HG02763 (cell line): Measurements from ENCODE around the gene HBE1.

Experiments
- ATAC-seq: cut with Tn5 transposase; IDR thresholded peaks from one replicate; pipeline ENCODE4 v1.9.1; 2021; ENCODE audit warnings: mild to moderate bottlenecking, moderate library complexity; ENCODE audit not compliant: unreplicated experiment

HBE1 gene

DNA sequence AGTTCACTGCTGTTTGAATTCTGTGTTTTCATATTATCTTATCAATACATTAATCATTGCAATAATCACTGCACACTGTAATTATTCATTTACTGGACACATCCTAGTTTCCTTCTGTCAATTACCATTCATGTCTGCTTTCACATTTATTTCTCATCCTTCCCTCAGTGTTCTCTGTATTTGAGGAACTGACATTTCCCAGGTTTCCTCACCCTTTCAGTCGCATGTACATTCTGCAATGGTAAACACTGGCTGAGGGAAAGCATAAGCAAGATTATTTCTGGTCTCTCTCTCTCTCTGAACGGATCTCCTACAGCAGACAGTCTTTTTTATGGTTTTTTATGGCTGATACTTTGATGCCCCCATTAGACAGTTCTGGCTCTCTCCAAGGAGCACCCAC lies 31.3 kb downstream of the HBE1 start:
- ATAC-seq = no peak

DNA sequence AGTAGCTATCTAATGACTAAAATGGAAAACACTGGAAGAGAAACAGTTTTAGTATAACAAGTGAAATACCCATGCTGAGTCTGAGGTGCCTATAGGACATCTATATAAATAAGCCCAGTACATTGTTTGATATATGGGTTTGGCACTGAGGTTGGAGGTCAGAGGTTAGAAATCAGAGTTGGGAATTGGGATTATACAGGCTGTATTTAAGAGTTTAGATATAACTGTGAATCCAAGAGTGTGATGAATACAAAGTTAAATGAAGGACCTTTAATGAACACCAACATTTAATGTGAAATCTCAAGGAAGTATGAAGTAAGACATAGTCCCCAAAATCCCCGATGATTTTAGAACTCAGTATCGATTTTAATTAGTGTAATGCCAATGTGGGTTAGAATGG lies 32.3 kb downstream of the HBE1 start:
- ATAC-seq = no peak

DNA sequence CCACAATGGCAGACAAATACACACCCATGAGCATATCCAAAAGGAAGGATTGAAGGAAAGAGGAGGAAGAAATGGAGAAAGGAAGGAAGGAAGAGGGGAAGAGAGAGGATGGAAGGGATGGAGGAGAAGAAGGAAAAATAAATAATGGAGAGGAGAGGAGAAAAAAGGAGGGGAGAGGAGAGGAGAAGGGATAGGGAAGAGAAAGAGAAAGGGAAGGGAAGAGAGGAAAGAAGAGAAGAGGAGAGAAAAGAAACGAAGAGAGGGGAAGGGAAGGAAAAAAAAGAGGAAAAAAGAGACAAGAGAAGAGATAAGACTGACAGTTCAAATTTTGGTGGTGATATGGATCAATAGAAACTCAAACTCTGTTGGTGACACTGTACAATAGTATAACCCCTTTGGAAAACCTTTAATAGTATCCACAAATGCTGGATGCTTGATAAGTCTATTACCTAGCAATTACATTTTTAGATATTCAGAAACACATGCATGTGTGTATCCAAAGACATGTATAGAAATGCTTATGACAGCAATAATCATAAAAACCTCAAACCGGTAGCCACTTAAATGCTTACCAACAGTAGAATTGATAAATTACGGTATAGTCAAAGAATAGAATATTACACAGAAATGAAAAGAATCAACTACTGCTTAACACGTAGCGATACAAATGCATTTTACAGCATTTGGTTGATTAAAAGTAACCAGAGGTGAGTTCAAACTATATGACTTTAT lies 34.2 kb downstream of the HBE1 start:
- no peak for ATAC-seq

DNA sequence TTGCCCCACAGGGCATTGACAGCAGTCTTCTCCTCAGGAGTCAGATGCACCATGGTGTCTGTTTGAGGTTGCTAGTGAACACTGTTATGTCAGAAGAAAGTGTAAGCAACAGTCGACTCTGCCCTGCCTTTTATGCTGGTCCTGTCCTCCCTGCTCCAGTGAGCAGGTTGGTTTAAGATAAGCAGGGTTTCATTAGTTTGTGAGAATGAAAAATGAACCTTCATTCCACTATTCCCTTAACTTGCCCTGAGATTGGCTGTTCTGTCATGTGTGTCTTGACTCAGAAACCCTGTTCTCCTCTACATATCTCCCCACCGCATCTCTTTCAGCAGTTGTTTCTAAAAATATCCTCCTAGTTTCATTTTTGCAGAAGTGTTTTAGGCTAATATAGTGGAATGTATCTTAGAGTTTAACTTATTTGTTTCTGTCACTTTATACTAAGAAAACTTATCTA lies 35.3 kb downstream of the HBE1 start, which contains the start of gene HBD:
HBD (minus strand) TSS at position 103 of the 454 bp plus-strand sequence; CDS start at position 53, 50 bp downstream.
- ATAC-seq = peak; percentile 72

DNA sequence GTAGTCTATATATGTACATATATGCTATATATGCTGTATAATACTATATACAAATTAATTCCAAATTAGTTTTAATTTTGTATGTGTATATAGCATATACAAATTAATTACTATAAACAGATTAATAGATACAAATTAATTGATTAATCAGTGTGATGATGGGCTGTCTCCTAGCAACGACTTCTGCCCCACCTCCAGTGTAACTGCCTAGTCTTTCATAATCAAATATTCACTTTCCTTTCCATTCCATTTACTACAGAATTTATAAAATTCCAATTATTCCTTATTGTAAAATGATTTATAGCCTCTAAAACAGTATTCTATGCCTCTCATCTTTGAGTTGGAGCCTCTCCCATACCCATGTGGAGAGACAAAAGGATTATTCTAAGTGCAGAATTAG lies 36.4 kb downstream of the HBE1 start:
- ATAC-seq = no peak

DNA sequence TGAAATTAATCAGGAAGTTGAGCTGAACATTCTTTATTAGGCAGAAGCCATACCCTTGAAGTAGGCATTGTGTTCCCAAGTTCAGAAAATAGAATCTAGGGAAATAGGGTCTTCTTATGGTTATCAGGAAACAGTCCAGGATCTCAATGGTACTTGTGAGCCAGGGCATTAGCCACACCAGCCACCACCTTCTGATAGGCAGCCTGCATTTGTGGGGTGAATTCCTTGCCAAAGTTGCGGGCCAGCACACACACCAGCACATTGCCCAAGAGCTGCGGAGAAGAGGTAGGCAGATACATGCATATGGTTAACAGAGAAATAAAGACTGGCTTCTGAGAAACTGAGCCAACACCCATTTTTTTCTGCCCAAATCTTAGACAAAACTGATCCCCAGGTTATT lies 36.9 kb downstream of the HBE1 start:
- no peak for ATAC-seq

DNA sequence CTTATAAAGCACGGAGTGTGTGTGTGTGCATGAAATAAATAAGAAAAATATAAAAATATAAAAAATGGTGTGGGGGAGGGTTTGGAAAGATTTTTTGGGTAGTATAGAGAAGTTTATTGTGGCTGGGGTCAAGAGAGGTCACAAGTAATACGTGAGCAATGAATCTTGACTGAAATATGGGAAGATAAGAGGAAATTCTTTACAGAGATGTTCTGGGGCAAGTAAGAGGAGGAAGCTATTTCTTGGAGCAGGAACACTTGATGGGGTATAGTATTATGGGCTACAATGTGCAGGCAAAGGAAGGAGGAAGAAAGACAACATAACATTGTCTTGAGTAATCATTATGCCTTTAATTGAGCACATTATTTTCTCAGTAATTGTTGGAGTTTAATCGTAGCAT lies 37.6 kb downstream of the HBE1 start:
- ATAC-seq = no peak

DNA sequence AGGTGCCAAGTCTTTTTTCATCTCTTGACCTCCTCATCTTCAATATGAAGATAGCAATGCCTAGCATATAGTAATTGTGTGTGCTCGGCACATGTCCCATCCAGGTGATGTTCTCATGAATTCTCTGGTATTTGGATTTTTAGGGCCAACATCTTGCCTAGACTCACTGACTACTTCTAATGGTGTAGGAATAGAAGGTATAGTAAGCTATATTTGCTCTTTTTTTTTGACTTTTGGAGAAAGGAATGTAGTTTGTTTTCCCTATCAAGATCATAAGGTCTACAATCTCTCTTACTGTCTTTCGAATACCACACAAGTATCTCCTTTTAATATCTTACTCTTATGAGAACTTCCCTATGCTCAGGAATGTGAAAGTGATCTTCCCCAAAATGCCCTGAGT lies 38.6 kb downstream of the HBE1 start:
- no peak for ATAC-seq

DNA sequence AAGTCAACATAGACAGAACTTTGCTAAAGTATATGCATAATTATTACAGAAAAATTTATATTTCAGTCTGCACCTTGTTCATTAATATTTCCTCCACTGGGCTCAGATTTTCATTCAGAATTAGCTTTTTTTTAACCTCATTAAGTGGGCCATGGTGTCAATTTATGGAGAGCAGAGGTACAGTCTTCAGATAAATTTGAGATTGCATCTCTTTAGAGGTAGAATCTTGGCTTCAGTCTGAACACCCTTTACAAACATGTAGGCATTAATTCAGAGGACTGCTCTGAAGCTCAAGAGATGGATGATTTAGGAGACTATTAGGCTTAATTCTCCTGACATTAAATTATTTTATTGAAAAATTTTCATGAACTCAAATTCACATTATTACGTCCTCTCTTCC lies 39.5 kb downstream of the HBE1 start:
- no peak for ATAC-seq

DNA sequence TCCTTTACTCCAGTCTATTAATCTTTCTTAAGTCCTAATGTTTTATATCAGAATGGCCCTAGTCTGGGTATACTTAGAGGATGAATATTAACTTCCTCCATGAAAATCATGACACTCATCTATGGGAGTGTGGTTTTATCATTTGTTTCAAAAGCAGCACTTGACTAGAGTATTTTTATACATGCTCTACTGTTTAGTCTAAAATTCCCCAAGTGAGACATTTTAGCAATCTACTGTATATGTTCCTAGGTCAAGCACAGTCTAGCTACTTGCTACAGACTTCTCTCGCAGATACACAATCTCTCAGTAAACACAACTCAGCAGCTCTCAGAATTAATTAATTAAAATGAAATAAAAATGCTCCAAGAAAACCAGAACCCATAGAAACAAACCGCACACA lies 39.9 kb downstream of the HBE1 start:
- ATAC-seq = no peak

DNA sequence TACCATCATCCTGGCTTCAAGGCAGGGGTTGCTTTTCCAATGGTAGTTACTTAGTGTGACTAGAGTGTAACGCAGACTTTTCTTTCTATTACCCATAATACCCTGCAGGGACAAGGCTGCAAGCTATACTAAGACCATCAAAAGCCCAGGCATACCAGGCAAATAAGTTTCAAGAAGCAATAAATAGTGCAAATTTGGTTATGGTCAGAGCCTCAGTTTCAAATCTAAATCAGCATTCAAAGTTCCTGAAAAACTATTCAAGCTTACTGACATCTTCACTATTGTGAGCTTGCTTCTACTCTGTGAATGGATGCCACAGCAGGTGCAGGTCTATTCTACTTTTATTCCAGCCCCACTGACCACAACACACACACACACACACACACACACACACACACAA lies 40.4 kb downstream of the HBE1 start:
- no peak for ATAC-seq

DNA sequence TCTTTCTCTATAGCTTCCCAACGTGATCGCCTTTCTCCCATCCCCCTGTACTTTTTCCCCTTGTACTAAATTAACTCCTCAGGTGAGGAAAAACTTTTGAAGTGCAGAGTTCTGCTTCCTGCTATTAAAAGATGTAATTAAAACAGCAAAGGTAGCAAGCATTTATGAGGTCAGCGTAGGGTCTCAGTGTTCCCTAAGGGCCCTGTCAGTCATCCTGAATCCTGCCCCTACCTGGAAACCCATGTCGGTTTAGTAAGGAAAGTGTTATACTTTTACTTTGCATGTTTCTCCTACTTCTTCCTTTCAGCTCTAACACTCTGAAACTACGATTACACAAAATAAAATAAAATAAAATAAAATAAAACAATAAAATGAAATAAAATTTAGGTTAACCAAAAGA lies 41.6 kb downstream of the HBE1 start:
- no peak for ATAC-seq

DNA sequence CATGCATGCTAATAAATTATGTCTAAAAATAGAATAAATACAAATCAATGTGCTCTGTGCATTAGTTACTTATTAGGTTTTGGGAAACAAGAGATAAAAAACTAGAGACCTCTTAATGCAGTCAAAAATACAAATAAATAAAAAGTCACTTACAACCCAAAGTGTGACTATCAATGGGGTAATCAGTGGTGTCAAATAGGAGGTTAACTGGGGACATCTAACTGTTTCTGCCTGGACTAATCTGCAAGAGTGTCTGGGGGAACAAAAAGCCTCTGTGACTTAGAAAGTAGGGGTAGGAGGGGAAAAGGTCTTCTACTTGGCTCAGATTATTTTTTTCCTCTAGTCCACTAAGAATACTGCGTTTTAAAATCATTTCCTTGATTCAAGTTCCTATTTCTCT lies 42.1 kb downstream of the HBE1 start:
- no peak for ATAC-seq

DNA sequence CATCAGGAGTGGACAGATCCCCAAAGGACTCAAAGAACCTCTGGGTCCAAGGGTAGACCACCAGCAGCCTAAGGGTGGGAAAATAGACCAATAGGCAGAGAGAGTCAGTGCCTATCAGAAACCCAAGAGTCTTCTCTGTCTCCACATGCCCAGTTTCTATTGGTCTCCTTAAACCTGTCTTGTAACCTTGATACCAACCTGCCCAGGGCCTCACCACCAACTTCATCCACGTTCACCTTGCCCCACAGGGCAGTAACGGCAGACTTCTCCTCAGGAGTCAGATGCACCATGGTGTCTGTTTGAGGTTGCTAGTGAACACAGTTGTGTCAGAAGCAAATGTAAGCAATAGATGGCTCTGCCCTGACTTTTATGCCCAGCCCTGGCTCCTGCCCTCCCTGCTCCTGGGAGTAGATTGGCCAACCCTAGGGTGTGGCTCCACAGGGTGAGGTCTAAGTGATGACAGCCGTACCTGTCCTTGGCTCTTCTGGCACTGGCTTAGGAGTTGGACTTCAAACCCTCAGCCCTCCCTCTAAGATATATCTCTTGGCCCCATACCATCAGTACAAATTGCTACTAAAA lies 42.9 kb downstream of the HBE1 start, which contains the start of gene HBB:
HBB (minus strand) TSS at position 340 of the 579 bp plus-strand sequence; CDS start at position 290, 50 bp downstream.
- ATAC-seq = no peak

DNA sequence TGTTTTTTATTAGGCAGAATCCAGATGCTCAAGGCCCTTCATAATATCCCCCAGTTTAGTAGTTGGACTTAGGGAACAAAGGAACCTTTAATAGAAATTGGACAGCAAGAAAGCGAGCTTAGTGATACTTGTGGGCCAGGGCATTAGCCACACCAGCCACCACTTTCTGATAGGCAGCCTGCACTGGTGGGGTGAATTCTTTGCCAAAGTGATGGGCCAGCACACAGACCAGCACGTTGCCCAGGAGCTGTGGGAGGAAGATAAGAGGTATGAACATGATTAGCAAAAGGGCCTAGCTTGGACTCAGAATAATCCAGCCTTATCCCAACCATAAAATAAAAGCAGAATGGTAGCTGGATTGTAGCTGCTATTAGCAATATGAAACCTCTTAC lies 44.3 kb downstream of the HBE1 start:
- no peak for ATAC-seq

DNA sequence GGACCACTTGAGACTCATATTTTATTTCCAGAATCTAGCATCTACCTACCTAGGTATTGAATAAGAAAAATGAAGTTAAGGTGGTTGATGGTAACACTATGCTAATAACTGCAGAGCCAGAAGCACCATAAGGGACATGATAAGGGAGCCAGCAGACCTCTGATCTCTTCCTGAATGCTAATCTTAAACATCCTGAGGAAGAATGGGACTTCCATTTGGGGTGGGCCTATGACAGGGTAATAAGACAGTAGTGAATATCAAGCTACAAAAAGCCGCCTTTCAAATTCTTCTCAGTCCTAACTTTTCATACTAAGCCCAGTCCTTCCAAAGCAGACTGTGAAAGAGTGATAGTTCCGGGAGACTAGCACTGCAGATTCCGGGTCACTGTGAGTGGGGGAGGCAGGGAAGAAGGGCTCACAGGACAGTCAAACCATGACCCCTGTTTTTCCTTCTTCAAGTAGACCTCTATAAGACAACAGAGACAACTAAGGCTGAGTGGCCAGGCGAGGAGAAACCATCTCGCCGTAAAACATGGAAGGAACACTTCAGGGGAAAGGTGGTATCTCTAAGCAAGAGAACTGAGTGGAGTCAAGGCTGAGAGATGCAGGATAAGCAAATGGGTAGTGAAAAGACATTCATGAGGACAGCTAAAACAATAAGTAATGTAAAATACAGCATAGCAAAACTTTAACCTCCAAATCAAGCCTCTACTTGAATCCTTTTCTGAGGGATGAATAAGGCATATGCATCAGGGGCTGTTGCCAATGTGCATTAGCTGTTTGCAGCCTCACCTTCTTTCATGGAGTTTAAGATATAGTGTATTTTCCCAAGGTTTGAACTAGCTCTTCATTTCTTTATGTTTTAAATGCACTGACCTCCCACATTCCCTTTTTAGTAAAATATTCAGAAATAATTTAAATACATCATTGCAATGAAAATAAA lies 44.9 kb downstream of the HBE1 start:
- no peak for ATAC-seq

DNA sequence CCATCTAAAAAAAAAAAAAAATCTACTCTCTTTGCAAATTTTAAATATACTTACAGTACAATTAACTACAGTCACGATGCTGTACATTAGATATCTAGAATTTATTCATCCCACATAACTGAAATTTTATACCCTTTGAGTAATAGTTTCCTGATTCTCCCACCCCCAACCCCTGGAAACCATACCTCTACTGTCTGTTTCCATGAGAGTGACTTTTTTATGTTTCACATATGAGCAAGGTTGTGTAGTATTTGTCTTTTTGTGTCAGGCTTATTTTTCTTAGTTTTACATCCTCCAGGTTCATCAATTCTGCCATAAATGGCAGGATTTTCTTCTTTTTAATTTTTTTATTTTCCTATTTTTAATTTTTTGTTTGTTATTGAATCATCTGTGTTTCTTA lies 46.1 kb downstream of the HBE1 start:
- no peak for ATAC-seq

DNA sequence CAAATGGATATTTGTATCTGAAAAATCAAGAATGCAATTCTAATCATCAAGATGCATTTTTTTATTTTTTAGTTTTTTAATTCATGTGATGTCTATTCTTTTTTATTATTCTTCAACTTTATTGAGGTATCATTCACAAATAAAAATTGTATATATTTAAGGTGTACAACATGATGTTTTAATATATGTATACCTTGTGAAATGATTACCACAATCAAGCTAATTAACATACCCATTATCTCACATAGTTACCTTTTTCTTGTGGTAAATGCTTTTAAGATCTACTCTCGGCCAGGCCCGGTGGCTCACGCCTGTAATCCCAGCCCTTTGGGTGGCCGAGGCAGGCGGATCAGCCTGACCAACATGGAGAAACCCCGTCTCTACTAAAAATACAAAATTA lies 46.6 kb downstream of the HBE1 start:
- ATAC-seq = no peak
